HuH-7.5 (cell line): ENCODE data around the gene IPMK.
"Not testable (repeated sequence)": the region's sequence is repeated elsewhere in the genome, so short reads cannot be mapped to it uniquely, and the experiment has no call there.

Source experiments
- DNase-seq: peaks from one replicate; pipeline ENCODE4 v3.0.0; 2011; ENCODE audit warnings: low spot score

The IPMK gene

DNA sequence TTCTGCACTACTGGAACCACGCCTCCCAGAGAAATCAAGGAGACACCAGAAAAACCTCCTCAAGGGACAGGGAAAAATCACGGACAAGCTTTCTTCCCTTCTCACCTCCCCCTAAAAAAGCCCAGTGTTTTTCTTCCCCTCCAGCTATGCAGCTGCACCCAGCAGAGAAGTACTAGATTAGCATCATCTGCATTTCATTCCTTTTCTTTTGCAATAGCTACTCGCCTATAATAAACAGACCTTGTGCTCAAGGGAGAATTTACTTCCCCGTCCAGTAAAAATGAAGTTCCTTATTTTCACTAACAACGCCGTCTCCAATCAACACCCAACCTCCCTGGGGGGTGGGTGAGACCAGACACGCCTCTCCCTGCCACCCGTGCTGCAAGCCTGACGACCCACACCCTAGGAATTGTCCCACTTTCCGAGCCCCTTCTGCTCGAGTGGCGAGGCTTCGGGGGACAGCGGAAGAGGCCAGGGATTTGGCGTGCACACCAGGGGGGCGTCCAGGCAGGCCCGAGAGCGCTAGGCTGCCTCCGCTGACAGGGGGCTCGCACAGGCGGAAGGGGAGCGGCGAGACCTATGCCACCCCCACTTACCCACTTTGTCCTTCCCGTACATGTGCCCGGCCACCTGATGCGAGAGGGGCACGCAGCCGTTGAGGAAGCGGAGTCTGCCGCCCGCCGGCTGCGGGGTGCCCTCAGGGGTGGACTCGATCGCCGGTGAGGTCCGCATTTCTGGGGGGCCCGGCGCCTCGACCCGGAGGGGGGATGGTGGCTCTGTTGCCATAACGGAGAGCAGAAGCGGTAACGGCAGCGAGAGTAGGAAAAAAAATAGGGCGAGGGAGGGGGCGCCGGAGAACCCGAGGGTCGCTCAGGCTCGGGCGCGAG, 625 bp downstream of the IPMK start:
- DNase-seq: peak; percentile 32

DNA sequence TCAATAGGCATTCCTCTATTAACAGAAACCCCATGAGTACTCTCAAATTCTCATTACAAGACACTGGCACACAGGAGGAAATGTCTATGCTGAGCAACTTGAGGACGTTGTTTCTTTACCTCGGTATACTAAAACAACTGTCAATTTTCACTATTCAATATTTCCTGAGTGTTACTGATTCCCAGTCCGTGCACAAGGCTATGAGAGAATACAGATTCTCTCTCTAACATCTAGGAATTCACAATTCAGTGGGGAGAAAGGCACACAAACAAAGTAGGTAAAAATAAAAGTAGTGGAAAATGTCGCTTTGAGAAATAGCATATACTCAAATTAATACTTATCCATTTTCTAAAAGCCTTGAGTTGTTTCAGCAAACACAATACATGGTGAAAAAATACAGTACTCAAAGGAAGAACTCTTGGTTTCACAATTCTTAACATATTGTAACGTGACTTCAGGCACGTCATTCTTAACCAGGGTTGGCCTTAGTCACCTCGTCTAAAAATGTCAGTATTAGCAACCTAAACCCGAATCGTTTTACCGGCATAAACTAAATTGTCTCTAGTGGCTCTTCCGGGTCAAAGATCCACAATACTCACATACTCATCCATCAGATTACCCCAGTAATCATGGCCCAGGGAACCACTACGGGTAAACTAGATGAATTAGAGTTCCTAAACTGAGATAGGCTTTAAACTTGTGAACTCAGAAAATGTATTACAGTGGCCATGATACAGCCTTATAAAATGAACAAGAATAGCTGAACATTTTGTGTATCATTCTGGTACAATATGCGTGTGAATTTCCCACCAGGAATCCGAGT, 1.5 kb downstream of the IPMK start:
- peak; percentile 20 for DNase-seq

DNA sequence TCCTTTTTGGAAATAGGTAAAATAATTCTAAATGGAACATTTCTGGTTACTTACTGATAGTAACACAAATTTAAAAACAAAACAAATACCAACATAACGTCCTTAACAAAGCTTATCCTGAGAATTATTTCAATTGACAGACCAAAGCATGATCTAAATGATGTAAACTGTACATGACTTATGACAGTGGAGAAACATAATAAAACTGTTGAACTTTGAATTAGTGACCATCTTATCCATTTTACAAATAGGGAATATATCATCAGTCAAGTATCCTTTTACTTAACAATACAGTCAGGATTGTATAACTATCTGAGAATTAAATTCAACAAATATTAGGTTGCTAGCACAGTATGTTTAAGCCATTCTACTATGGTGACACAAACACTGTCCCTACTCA, 2.4 kb downstream of the IPMK start:
- no peak for DNase-seq

DNA sequence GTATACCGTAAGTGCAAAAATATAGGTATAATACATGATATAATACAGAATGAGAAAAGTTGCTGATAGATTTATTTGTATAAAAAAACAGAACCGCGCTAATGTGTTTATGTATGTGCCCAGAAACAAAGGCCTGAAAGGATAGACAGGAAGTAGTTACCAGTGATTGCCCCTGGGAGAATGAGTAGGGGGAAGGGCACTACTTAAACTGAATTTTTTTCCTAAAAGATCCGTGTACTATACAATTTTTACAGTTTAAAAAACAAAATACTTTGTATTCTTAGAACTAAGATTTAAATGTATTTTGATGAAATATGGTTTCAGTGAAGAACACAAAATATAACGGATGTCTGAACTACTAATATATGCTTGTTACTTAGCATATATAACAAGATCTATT, 2.9 kb downstream of the IPMK start:
- no peak for DNase-seq

DNA sequence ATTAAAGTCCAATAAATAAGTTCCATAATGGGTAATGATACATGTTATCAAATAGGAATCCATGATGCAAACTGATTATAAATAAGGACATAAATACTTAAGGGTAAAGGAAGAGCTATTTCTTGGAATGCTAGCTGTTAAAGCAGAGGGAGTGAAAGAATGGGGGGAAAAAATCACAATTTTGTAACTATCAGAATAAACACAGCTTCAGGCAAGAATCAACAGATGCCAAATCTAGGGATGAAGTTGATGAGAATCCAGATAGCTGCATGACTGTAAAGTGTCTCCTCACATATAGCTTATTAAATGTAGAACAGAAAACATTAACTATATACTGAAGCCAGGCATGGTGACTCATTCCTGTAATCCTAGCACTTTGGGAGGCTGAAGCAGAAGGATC, 4.9 kb downstream of the IPMK start:
- no peak for DNase-seq

DNA sequence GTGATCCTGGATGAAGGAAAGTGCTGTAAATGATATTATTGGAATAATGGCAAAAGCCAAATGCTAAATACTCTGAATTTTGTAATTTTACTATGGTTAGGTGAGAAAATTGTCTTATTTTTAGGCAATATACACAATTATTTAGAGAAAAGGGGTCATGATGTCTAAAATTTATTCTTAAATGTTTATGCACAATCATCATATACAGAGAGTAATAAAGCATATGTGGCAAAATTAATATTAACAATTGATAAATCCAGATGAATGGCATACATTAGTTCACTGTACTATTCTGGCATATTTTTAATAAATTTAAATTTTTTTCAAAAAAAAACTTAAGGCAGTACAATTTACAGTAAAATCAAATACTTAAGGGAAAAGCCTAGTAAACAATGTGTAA, 7.4 kb downstream of the IPMK start:
- no peak for DNase-seq

DNA sequence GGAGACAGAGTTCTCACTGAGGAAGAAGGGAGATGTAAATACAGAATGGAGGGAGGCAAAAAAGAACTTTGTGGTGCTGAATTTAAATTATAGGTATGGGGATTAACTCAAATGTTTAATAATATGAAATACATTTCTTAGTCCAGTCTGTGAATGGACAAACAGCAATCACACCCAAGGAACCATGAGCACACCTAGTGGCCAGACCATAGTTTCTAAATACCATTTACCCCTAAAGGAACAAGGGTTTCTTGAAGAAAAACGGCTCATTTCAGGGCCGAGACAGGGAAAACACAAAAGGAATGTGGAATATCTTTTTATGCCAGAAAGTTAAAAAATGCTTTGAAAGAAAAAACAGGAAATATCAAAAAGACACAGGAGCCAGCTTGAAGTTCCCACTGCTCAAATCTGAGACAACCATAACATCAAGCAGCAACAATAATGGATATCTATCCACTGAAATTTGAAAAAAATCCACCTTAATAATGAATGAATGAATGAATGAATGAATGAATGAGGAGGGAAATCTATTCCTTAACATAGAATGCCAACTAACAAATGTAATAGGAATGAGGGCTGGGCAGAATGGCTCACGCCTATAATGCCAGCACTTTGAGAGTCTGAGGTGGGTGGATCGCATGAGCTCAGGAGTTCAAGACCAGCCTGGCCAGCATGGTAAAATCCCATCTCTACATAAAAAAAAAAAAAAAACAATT, 8.6 kb downstream of the IPMK start:
- no peak for DNase-seq

DNA sequence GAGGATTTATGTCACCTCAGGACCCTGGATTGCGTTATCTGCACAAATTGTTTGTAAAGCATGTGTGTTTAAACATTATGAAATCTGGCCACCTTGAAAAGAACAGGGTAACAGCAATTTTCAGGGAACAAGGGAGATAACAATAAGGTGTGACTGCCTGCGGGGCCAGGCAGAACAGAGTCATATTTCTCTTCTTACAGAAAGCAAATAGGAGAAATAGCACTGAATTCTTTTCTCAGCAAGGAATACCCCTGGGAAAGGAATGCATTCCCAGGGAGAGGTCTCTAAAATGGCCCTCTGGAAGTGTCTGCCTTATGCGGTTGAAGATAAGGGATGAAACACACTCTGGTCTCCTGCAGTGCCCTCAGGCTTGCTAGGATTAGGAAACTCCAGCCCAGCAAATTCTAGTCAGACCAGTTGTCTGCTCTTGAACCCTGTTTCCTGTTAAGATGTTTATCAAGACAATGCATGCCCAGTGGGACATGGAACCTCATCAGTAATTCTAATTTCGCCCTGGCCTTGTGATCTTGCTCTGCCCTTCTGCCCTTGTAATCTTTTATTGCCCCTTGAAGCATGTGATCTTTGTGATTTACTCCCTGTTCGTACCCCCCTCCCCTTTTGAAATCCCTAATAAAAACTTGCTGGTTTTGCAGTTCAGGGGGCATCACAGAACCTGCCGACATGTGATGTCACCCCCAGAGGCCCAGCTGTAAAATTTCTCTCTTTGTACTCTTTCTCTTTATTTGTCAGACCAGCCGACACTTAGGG, 11.5 kb downstream of the IPMK start:
- DNase-seq: not testable (repeated sequence)

DNA sequence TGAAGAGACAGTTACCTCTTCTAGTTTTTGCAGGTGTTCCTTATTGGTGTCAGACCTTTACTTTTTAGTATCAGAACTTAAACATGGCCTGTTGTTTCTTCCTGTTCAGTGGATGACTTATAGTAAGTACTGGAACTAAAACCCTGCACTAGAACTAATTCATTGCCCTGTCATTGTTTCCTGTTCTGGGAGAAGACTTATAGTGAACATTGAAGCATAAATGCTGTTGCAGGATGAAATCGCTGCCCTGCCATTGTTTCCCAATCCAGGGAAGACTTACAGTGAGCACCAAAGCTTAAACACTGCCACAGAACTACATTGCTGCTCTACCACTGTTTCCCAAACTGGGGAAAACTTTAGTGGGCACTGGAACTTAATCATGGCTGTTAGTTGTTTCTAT, 13.1 kb downstream of the IPMK start:
- DNase-seq: no peak

DNA sequence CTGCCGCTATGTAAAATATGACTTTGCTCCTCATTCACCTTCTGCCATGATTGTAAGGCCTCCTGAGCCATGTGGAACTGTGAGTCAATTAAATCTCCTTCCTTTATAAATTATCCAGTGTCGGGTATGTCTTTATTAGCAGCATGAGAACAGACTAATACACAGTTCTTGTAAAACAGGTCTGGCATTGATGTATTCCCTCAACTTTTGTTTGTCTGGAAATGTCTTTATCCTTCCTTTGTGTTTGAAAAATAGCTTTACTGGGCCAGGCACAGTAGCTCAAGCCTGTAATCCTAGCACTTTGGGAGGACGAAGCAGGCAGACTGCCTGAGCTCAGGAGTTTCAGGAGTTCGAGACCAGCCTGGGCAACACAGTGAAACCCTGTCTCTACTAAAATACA, 14.5 kb downstream of the IPMK start:
- DNase-seq: no peak

DNA sequence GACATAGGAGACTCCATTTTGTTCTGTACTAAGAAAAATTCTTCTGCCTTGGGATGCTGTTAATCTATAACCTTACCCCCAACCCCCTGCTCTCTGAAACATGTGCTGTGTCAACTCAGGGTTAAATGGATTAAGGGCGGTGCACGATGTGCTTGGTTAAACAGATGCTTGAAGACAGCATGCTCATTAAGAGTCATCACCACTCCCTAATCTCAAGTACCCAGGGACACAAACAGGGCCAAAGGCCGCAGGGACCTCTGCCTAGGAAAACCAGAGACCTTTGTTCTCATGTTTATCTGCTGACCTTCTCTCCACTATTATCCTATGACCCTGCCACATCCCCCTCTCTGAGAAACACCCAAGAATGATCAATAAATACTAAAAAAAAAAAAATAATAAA, 23.0 kb downstream of the IPMK start:
- DNase-seq: not testable (repeated sequence)

DNA sequence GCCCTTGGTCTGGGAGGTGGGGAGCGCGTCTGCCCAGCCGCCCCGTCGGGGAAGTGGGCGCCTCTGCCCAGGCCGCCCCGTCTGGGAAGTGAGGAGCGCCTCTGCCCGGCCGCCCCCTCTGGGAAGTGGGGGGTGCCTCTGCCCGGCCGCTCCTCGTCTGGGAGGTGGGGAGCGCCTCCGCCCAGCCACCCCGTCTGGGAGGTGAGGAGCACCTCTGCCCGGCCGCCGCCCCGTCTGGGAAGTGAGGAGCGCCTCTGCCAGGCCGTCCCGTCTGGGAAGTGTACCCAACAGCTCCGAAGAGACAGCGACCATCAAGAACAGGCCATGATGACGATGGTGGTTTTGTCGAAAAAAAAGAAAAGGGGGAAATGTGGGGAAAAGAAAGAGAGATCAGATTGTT, 23.5 kb downstream of the IPMK start:
- not testable (repeated sequence) for DNase-seq

DNA sequence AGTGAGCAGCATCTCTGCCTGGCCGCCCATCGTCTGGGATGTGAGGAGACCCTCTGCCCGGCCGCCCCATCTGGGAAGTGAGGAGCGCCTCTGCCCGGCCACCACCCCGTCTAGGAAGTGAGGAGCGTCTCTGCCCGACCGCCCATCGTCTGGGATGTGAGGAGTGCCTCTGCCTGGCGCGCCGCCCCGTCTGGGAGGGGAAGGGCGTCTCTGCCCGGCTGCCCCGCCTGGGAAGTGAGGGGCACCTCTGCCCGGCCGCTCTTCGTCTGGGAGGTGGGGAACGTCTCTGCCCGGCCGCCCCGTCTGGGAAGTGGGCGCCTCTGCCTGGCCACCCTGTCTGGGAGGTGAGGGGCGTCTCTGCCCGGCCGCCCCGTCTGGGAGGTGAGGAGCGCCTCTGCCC, 23.9 kb downstream of the IPMK start:
- not testable (repeated sequence) for DNase-seq

DNA sequence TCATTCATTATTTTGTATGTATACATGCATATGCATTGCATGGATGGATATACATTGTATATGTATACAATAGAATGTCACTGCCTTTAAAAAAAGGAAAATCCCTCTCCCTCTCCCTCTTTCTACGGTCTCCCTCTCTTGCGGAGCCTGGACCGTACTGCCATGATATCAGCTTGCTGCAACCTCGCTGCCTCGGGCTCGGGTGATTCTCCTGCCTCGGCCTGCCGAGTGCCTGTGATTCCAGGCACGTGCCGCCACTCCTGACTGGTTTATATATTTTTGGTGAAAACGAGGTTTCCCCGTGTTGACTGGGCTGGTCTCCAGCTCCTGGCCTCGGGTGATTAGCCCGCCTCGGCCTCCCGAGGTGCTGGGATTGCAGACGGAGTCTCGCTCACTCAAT, 24.4 kb downstream of the IPMK start:
- DNase-seq: no peak

DNA sequence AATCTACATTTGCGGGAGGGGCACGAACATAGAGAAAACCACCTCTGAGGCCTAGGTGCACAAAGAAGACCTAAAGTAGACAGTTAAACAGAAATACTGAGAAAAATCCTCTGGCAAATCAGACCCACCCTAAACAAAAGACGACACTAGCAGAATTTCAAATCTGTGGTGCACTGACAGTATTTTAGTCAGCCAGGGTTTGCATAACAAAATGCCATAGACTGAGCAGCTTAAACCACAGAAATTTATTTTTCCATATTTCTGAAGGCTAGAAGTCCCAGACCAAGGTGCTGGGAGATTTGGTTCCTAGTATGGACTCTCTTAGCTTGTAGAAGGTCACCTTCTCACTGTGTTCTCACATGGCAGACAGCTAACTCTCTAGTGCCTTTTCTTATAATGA, 26.3 kb downstream of the IPMK start:
- DNase-seq: no peak

DNA sequence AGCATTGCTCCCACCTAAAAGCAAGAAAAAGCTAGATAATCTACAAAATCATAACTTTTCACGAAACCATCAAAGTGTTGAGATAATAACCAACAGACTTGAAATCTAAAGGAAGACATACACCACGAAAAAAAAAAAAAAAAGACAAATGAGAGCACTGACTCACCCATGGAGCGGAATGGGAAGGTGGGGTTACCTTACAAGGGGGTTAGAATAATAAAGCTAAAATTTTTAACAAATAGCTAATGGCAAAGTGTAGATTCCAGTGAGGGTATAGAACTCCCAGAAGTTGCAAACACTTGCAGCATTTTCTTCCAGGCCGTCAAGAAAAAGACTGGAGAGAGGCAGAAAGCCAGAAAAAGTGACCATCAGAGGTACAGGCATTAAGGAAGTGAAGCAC, 27.2 kb downstream of the IPMK start:
- DNase-seq: no peak

DNA sequence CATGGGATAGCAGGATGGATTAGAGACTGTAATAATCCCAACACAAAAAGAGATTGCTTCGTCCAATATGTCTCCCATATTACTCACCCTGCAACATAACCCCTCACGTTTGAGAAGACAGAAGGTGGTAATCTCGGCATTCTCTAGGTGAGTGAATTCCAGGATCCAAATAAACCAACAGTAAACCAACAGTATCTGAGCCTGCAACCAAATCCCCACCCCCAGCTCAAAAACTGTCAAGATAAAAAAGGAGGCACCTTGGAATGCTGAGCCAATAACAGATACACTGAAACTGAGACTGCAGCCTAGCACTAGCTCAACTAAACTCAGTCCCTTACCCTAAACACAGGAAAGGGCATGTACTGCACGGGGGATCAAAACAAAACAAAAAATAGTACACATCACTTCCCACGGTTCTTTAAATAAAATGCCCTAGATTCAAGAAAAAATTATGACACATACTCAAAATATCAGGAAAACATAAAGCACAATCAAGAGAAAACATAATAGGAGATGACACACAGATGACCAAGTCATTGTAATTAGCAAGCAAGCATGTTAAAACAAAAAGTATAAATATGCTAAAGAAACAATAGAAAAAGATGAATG, 28.0 kb downstream of the IPMK start:
- DNase-seq: no peak

DNA sequence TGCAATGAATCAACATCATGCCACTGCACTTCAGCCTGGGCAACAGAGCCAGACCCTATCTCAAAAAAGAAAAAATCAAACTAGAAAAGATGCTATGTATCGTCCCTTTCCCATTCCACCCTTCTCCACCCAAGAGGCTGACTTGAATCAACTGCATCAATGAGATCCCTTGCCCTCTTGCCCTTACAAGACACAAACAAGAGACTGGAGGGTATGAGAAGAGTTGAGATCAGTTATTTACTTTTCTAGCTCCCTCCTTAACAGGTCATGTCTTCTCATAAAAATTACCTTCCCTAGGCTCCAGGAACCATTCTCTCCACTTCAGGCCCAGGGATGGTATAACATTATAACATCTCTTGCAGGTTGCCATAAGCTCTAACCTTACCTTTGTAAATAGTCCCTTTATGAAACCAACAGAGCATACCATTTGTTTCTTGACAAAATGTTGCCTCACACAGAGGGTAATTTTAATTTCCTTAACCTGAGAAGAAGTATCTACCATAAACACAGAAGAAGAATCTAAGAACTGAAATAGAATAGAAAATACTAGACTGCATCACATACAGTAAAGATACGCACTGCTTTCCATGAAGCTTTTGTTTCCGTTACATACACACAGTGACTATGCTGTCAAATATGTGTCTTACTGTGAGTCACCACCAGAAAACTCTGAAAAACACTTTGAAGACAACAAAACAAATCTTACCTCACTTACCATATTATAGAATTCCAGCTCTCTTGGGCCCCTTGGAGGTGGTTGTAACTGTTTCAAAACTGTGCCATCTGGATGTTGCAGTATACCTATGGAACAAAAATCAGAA, 30.5 kb downstream of the IPMK start:
- no peak for DNase-seq

DNA sequence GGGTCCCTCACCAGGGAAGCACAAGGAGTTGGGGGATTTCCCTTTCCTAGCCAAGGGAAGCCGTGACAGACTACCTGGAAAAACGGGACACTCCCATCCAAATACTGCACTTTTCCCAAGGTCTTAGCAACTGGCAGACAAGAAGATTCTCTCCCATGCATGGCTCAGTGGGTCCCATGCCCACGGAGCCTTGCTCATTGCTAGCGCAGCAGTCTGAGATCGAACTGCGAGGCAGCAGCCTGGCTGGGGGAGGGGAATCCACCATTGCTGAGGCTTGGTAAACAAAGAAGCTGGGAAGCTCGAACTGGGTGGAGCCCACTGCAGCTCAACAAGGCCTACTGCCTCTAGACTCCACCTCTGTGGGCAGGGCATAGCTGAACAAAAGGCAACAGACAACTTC, 37.8 kb downstream of the IPMK start:
- DNase-seq: not testable (repeated sequence)

DNA sequence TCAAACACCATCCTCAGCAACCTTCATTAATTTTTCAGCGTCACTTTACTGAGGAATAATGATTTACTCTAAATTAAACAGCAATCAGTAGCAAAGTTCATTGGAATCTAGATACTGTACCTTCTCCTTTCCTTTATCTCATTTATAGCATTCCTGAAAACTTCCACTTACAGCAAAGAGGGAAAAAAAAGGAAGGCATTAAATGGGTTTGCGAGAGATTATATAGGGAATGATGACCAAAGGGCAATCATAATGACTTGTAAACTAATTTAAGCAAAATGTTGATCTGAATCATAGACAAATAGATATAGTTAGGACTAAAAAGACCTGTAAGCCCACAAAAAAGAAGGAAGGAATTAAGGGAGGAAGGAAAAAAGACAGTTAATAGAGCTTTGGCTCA, 42.0 kb downstream of the IPMK start:
- no peak for DNase-seq
